Measurements from ENCODE around the gene YJU2.

DNA sequence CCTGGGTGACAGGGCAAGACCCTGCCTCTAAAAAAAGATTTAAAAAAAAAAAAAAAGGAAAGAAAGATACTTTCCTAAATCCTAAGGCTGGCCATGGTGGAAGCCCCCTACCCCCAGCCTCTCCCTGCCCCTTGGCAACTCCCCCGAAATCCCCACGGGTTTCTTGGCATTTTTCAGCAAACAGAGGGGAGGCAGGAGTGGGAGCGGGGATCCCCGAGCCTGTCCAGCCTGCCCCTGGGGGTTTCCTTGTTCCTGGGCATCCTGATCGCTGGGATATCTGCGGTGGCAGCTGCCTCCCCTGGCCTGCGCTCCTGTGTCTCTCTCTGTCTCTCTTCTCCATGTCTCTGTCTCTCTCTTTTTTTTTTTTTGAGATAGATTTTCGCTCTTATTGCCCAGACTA lies 21.0 kb upstream of the YJU2 start:
- TF ChIP-seq CTCF (IDR thresholded peaks at IDR 0.05): no peak
- TF ChIP-seq POLR2AphosphoS5 (IDR thresholded peaks at IDR 0.05; ENCODE audit: insufficient read depth in 1 of 2, low read depth in 1 of 2): no peak
- TF ChIP-seq POLR2A (IDR thresholded peaks at IDR 0.05): no peak

Measured in vagina (tissue), 2 donors.